OCI-LY7 (cell line): ENCODE data around the gene RAB1A. TPM values are rescaled to one million over a fixed set of nuclear protein-coding genes. Genes with fewer than 3 reads are reported as not detected.

Experiments used
- BruUV-seq: library from RNA; stranded (reverse); fragments of 400-500 nt; replicated peaks from 2 replicates; lab custom pipeline; 2021; lab: Mats Ljungman, UMichigan
- CTCF ChIA-PET: fragments of 300-600 bp; sonication (Branson Sonifier 250); formaldehyde crosslinking; loops from one replicate; lab custom pipeline; 2022; ENCODE audit warnings: antibody characterized with exemption; ENCODE audit not compliant: unreplicated experiment; lab: Charles Lee
- POLR2A ChIA-PET: fragments of 300-600 bp; sonication (Branson Sonifier 250); formaldehyde crosslinking; loops from one replicate; lab custom pipeline; 2022; ENCODE audit warnings: antibody characterized with exemption; lab: Charles Lee
- DNase-seq: peaks from one replicate; pipeline ENCODE4 v3.0.0-alpha.2; 2015; ENCODE audit warnings: low spot score
- H2AFZ ChIP-seq: fragments of 200-600 bp; sonication (generic), shearing (Covaris generic); 2 replicates; pipeline ENCODE4 v1.6.1; 2014; ENCODE audit warnings: mild to moderate bottlenecking, antibody characterized with exemption, low read length, moderate library complexity
- H3K27ac ChIP-seq: fragments of 200-600 bp; sonication (generic); 2 replicates; pipeline ENCODE4 v1.5.1; 2014; ENCODE audit warnings: mixed run types, low read depth, mild to moderate bottlenecking, moderate library complexity, low read length, inconsistent platforms; ENCODE audit not compliant: poor library complexity, severe bottlenecking
- H3K36me3 ChIP-seq: fragments of 200-600 bp; sonication (generic); 2 replicates; pipeline ENCODE4 v1.6.1; 2014; ENCODE audit warnings: mild to moderate bottlenecking, antibody characterized with exemption, low read length, moderate library complexity, mixed read lengths; ENCODE audit not compliant: insufficient read depth
- H3K4me1 ChIP-seq: fragments of 200-600 bp; sonication (generic); 2 replicates; pipeline ENCODE4 v1.5.1; 2014; ENCODE audit warnings: mild to moderate bottlenecking, low read length; ENCODE audit not compliant: insufficient read depth, poor library complexity, severe bottlenecking
- H3K4me2 ChIP-seq: fragments of 200-600 bp; sonication (generic); 2 replicates; pipeline ENCODE4 v1.6.1; 2014; ENCODE audit warnings: mild to moderate bottlenecking, low read length
- H3K4me3 ChIP-seq: fragments of 200-600 bp; sonication (generic); 2 replicates; pipeline ENCODE4 v1.5.1; 2014; ENCODE audit warnings: mild to moderate bottlenecking, low read depth, low read length; ENCODE audit not compliant: poor library complexity, severe bottlenecking
- H3K79me2 ChIP-seq: fragments of 200-600 bp; sonication (generic); 2 replicates; pipeline ENCODE4 v1.6.1; 2016; ENCODE audit warnings: low read depth, mild to moderate bottlenecking, low read length, moderate library complexity, mixed read lengths; ENCODE audit not compliant: insufficient read depth
- H3K9me2 ChIP-seq: fragments of 200-600 bp; sonication (generic); 2 replicates; pipeline ENCODE4 v1.6.1; 2016; ENCODE audit warnings: mild to moderate bottlenecking, low read length, mixed read lengths; ENCODE audit not compliant: insufficient read depth
- H3K9me3 ChIP-seq: fragments of 200-600 bp; sonication (generic); 2 replicates; pipeline ENCODE4 v1.6.1; 2014; ENCODE audit warnings: mild to moderate bottlenecking, mixed run types, low read length, mixed read lengths
- H4K20me1 ChIP-seq: fragments of 200-600 bp; sonication (generic); 2 replicates; pipeline ENCODE4 v1.6.1; 2014; ENCODE audit warnings: mild to moderate bottlenecking, antibody characterized with exemption, low read length, moderate library complexity, mixed read lengths; ENCODE audit not compliant: insufficient read depth
- EZH2phosphoT487 ChIP-seq: fragments of 200-600 bp; sonication (generic); IDR thresholded peaks from 2 replicates; pipeline ENCODE4 v1.6.1; 2018; ENCODE audit warnings: low read depth, borderline replicate concordance, mild to moderate bottlenecking, mixed run types, antibody characterized with exemption, low read length, moderate library complexity, mixed read lengths
- intact Hi-C: fragments of 100-400 bp; cut with micrococcal nuclease; formaldehyde crosslinking; loops from one replicate; pipeline ENCODE4 v1.10.0; 2022; ENCODE audit not compliant: unreplicated experiment
- total RNA-seq, 2 experiments: library from RNA; depleted of rRNA in 1 of 2; stranded (reverse); fragments of >200 nt in 1 of 2; shearing (Covaris generic) in 1 of 2; gene quantifications; 2 replicates each; pipeline ENCODE4 v1.2.3, GENCODE V29; 2014 to 2022
- TF ChIP-seq, protein P1 (sequence below): fragments of 200-600 bp; sonication (generic); conservative IDR thresholded peaks from 2 replicates; pipeline ENCODE4 v1.5.1; 2014; ENCODE audit warnings: mild to moderate bottlenecking, antibody characterized with exemption, low read length, moderate library complexity, mixed read lengths

The RAB1A gene
- total RNA-seq, 2 experiments from 2014 or later, result 39.7 to 75.4 TPM

DNA sequence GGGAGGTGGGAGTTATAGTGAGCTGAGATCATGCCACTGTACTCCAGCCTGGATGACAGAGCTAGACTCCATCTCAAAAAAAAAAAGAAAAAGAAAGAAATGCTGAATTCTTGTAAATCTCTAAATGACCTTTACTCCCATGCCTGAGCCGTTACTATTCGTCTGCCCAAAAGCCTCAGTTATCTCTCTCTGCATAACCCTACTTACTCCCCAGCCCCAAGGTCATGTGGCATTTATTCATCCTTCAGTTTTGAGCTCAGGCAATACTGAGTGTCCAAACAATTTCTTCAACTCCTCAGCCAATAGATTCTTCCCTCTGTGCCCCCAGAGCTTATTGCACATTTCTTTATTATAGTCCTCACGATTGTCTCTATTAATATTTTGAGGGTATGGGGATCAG is 28.8 kb downstream of the RAB1A start:
- Histone ChIP-seq H3K4me2 (no peak overlapping the region), H3K27ac (no peak overlapping the region), H2AFZ (no peak overlapping the region), H3K4me3 (no peak overlapping the region), H3K79me2 (peaks cover 27% of the 10 kb centered on the region; the same call in 1 of the 2 replicates), H3K9me3 (no peaks in the 10 kb centered on the region), H3K36me3 (peaks cover 83% of the 10 kb centered on the region), H4K20me1 (no peaks in the 10 kb centered on the region; the same call in 1 of the 2 replicates), H3K4me1 (no peaks in the 10 kb centered on the region), H3K9me2 (no peaks in the 10 kb centered on the region)
- TF ChIP-seq EZH2phosphoT487, result no peak
- TF ChIP-seq, protein P1, sequence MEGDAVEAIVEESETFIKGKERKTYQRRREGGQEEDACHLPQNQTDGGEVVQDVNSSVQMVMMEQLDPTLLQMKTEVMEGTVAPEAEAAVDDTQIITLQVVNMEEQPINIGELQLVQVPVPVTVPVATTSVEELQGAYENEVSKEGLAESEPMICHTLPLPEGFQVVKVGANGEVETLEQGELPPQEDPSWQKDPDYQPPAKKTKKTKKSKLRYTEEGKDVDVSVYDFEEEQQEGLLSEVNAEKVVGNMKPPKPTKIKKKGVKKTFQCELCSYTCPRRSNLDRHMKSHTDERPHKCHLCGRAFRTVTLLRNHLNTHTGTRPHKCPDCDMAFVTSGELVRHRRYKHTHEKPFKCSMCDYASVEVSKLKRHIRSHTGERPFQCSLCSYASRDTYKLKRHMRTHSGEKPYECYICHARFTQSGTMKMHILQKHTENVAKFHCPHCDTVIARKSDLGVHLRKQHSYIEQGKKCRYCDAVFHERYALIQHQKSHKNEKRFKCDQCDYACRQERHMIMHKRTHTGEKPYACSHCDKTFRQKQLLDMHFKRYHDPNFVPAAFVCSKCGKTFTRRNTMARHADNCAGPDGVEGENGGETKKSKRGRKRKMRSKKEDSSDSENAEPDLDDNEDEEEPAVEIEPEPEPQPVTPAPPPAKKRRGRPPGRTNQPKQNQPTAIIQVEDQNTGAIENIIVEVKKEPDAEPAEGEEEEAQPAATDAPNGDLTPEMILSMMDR, result no peak
- intact Hi-C loops, result no loop called here
- POLR2A ChIA-PET, result interaction anchor here (0.7 to 1.6 kb wide), 6 partner anchors 11 to 59 kb away, joined by 3 to 8 read pairs (median 4); no protein-coding TSS in a partner anchor
- CTCF ChIA-PET, result no interaction called here
- no peak for DNase-seq
- BruUV-seq, result TSS peak; percentile 25

DNA sequence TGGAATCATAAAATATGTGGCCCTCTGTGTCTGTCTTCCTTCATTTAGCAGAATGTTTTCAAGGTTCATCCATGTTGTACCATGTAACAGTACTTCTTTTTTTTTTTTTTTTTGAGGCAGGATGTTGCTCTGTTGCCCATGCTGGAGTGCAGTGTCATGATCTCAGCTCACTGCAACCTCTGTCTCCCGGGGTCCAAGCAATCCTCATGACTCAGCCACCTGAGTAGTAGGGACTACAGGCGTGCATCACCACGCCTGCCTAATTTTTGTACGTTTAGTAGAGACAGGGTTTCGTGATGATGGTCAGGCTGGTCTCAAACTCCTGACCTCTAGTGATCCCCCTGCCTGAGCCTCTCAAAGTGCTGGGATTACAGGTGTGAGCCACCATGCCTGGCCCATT is 31.2 kb downstream of the RAB1A start:
- Histone ChIP-seq H3K27ac (no peak overlapping the region), H3K4me1 (no peaks in the 10 kb centered on the region), H4K20me1 (no peaks in the 10 kb centered on the region), H3K9me2 (no peaks in the 10 kb centered on the region), H2AFZ (no peak overlapping the region), H3K4me2 (no peak overlapping the region), H3K9me3 (no peaks in the 10 kb centered on the region), H3K36me3 (peaks cover 92% of the 10 kb centered on the region), H3K79me2 (peaks cover 7% of the 10 kb centered on the region; the same call in 1 of the 2 replicates), H3K4me3 (no peak overlapping the region)
- DNase-seq, result no peak
- BruUV-seq, result no TSS peak
- POLR2A ChIA-PET, result no interaction called here
- intact Hi-C loops, result no loop called here
- CTCF ChIA-PET, result no interaction called here
- TF ChIP-seq, protein P1, result no peak
- TF ChIP-seq EZH2phosphoT487, result no peak

DNA sequence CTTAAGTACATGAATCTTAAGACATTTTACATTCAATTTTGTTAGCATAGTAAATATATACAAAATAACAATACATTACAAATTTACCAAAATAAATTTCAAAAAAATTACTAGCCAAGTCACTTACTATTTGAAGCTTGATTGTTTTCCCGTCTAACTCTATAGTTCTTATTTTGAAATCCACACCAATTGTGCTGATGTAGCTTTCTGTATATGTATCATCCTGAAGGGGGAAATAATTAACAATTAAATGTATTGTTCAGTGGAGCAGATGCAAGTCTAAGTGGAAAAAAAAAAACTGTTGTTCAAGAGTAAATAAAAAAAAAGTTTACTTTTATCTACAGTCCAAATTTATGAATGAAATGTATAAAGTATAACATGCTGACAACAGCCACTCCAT is 32.1 kb downstream of the RAB1A start:
- Histone ChIP-seq H3K4me1 (peaks cover 4% of the 10 kb centered on the region), H3K9me3 (no peaks in the 10 kb centered on the region), H3K4me3 (no peak overlapping the region), H3K27ac (no peak overlapping the region), H2AFZ (no peak overlapping the region), H3K36me3 (peaks cover 93% of the 10 kb centered on the region), H3K9me2 (no peaks in the 10 kb centered on the region), H3K79me2 (peaks cover 7% of the 10 kb centered on the region; the same call in 1 of the 2 replicates), H4K20me1 (no peaks in the 10 kb centered on the region), H3K4me2 (no peak overlapping the region)
- ChIA-PET CTCF (no interaction called here), POLR2A (interaction anchor here (1.7 kb wide), 1 partner anchor 10 kb away, joined by 6 read pairs; no protein-coding TSS in a partner anchor)
- no TSS peak for BruUV-seq
- DNase-seq, result no peak
- intact Hi-C loops, result no loop called here
- TF ChIP-seq, protein P1, result no peak
- no peak for TF ChIP-seq EZH2phosphoT487
